ENCODE measurements around the gene TMEM184B.
"Not testable (repeated sequence)": the region's sequence is repeated elsewhere in the genome, so short reads cannot be mapped to it uniquely, and the experiment has no call there.

Gene TMEM184B

GRCh38 chr22:38257181-38257580 is 15.6 kb downstream of the TMEM184B start:
- no peak for DNase-seq (ENCODE audit: low read depth, low spot score)
- no peak overlapping the region for H3K4me3 ChIP-seq (ENCODE audit: low read length)

- H3K4me3 ChIP-seq (ENCODE audit: low read length): no peak overlapping the region
- DNase-seq (ENCODE audit: low read depth, low spot score): no peak
Measured at GRCh38 chr22:38255697-38256096, 17.1 kb downstream of the TMEM184B start.

DNA sequence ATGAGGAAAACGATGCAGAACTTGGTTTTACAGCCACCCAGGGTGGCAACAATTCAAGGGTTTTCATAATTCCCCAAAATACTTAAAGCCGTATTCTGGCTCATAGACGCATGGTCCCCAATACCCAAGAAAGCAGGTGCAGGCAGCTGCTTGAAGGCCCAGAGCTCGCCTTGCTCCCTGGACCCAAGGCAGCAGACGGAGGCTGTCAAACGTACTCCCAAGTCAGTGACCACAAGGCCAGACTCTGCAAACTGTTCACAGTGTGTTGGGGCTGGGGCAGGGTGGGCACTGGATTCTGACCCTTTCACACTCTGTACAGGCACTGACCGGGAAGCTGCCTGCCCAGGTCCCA is 21.5 kb downstream of the TMEM184B start:
- no peak overlapping the region for H3K4me3 ChIP-seq (ENCODE audit: low read length)
- no peak for DNase-seq (ENCODE audit: low read depth, low spot score)

DNA sequence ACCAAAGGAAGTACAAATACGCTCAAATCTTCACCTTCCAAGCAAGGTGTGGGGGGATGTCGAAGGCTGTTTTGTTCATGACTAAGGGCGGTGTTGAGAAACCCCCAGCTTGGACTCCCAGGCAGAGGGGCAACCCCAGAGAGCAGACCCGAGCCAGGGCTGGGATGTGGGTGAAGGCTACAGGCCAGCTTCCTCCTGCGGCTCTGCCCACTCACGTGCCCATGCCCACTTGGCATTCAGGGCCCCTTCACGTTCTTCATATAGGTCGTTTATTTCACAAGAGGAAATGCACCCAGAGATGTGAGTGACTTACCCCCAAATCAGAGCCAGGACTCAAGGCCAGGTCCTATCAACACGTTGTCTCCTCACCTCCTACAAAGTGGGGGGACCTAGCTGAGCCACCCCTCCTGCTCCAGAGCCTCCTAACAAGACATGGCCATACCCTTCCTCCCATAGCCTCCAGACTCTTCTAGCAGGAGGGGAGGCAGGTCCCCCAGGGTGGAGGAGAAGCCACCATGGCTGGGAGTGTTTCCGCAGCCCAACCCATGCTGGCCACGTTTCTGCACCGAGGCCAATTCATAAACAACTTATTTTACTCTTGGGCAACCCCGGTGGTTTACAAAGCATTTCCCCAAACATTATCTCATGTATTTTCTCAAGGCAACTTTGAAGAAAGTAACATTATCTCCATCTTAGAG is 22.0 kb downstream of the TMEM184B start:
- no peak overlapping the region for H3K4me3 ChIP-seq (ENCODE audit: low read length)
- no peak for DNase-seq (ENCODE audit: low read depth, low spot score)

GRCh38 chr22:38249803-38250642 is 22.8 kb downstream of the TMEM184B start:
- DNase-seq (ENCODE audit: low read depth, low spot score): no peak
- H3K4me3 ChIP-seq (ENCODE audit: low read length): no peak overlapping the region

DNA sequence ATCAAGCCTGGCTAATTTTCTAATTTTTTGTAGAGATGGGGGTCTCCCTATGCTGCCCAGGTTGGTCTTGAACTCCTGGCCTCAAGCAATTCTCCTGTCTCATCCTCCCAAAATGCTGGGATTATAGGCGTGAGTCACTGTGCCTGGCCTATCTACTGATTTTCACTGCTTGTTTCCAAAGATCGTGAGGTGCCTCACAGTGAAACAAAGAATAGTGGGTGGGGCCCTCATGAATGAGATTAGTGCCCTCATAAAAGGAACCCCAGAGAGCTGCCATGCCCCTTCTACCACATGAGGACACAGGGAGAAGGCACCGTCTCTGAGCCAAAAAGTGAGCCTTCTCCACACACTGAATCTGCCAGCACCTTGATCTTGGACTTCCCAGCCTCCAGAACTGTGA is 23.5 kb downstream of the TMEM184B start:
- no peak for DNase-seq (ENCODE audit: low read depth, low spot score)
- H3K4me3 ChIP-seq (ENCODE audit: low read length): no peak overlapping the region

- DNase-seq (ENCODE audit: low read depth, low spot score): no peak
- no peak overlapping the region for H3K4me3 ChIP-seq (ENCODE audit: low read length)
Measured at GRCh38 chr22:38248280-38248679, 24.5 kb downstream of the TMEM184B start.

DNA sequence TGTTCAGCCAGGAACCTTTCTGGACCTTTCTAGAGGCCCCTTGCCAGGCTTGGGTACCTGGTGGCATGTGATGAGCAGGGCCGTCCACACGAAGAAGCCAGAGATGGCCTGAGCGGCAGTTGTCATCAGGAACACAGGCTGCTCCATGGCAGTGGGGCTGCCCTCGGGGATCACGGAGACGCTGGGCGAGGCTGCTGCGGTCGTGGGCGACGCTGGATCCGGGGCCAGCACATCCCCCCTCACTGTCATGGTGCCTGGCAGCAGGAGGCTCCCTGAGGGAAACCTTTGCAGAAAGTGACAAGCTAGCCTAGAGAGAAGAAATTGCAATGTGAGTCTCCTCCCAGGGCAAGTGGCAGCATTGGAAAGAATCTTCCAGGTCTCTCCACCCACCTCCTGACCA is 25.1 kb downstream of the TMEM184B start:
- DNase-seq (ENCODE audit: low read depth, low spot score): no peak
- no peak overlapping the region for H3K4me3 ChIP-seq (ENCODE audit: low read length)

- no peak overlapping the region for H3K4me3 ChIP-seq (ENCODE audit: low read length)
- DNase-seq (ENCODE audit: low read depth, low spot score): no peak
Measured at GRCh38 chr22:38246692-38247091, 26.1 kb downstream of the TMEM184B start.

- no peak for DNase-seq (ENCODE audit: low read depth, low spot score)
- no peak overlapping the region for H3K4me3 ChIP-seq (ENCODE audit: low read length)
Measured at GRCh38 chr22:38246046-38246658, 26.7 kb downstream of the TMEM184B start.

DNA sequence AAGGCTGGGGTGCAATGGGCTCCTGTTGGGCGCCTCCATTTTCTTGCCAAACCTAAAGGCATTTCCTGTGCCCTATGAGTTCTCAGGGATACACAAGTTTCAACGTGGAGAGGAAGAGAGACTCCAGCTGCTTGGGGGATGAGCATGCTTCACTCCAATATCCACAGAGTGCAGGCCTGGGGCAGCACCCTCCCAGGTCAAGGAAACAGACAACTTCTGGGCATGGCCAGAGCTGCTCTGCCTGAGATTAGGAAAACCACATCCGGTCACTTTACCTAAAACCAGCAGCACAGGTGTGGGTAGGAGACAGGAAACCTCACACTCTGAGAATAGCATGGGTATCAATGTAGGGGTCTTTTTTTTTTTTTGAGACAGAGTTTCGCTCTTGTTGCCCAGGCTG is 28.7 kb downstream of the TMEM184B start:
- H3K4me3 ChIP-seq (ENCODE audit: low read length): no peak overlapping the region
- no peak for DNase-seq (ENCODE audit: low read depth, low spot score)

DNA sequence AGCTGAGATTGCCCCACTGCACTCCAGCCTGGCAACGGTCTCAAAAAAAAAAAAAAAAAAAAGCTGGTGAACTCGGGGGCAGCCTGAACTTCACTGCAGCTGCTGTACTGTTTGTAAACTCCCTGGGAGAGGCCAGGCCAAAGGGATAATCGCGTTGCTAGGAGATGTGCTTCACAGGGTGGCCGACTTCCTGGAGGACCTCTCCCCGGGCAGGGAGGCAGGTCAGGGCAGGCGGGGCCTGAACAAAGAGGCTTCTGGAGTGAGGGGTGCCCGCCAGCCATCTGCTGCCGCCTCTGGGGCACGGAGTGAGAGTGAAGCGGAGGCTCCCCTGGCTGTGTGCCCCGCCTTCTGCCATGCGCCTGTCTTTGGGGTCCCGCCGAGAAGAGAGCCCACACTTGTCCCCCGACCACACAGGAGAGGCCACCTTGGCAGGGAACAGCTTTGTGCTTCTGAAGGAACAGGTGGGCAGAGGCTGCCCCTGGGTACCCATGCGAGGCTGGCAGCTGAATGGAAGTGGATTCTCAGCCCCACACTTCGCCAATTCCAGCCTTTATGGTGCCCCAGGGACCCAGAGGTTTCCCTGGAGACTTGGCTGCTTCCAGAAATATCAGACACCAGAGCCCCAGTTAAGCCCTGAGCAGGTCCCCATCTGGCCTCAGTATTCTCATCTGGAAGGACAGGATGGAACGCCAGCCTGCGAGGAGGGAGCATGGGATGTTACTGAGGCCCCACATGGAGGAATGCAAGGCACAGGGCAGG is 29.6 kb downstream of the TMEM184B start:
- DNase-seq (ENCODE audit: low read depth, low spot score): no peak
- no peak overlapping the region for H3K4me3 ChIP-seq (ENCODE audit: low read length)

DNA sequence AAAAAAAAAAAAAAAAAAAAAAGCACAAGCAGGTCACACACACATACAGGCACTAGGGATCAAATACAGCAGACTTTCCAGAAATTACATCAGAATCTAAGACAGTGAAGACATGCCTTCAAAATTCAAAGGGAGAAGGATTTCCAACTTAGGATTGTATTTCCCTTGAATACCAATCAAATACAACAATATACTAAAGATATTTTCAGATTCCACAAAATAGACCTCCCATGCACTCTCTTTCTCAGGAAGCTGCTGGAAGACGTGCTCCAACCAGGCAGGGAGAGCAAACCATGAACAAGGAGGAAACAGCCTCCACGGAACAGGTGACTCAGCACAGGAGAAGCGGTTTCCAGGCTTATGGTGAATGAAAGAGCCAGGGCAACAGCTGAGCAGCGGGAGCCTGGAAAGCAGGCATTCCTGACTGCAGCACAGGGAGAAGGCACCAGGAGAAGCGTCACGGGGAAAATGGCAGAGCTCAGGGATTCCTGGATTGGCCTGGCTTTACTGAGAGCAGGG is 32.0 kb downstream of the TMEM184B start:
- no peak for DNase-seq (ENCODE audit: low read depth, low spot score)
- H3K4me3 ChIP-seq (ENCODE audit: low read length): no peak overlapping the region

GRCh38 chr22:38239101-38239761 is 33.6 kb downstream of the TMEM184B start:
- DNase-seq (ENCODE audit: low read depth, low spot score): no peak
- no peak overlapping the region for H3K4me3 ChIP-seq (ENCODE audit: low read length)

- H3K4me3 ChIP-seq (ENCODE audit: low read length): no peak overlapping the region
- no peak for DNase-seq (ENCODE audit: low read depth, low spot score)
Measured at GRCh38 chr22:38238519-38239071, 34.2 kb downstream of the TMEM184B start.

GRCh38 chr22:38236786-38237185 is 36.0 kb downstream of the TMEM184B start:
- no peak for DNase-seq (ENCODE audit: low read depth, low spot score)

DNA sequence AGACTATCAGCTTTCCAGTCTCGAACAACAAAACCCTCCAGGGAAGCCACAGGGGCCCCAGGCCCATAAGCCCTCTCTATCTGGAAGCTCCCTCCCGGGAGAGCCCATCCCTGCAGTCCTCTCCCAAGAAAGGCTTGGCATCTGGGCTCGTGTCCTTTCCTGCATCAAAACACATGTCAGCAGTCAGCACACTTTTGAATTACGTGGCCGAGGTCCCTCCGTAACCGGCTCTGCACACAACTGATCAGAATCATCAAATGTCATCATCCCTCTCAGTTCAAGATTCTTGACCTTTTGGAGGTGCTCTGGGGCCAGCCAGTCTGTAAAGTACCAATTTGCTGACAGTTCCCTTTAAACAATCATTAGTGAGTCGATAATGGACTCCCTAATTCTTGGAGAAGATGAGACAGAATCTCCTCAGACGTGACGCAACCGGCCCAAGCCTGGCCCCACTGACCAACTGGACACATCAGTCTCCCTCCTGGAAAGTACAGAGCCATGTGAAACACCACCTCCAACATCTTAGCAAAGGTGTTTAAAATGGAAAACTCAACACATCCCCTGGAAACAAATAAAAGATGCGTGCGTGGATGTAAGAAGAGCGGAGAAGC is 37.5 kb downstream of the TMEM184B start:
- no peak overlapping the region for H3K4me3 ChIP-seq (ENCODE audit: low read length)
- no peak for DNase-seq (ENCODE audit: low read depth, low spot score)

More at GRCh38 chr22:38236786-38237185, 36.0 kb downstream of the TMEM184B start:
- H3K4me3 ChIP-seq (ENCODE audit: low read length): no peak overlapping the region

GRCh38 chr22:38233856-38234255 is 39.0 kb downstream of the TMEM184B start:
- not testable (repeated sequence) for H3K4me3 ChIP-seq (ENCODE audit: low read length); DNase-seq (ENCODE audit: low read depth, low spot score)
